ENCODE results near the gene BPIFB3. TPM values are rescaled to one million over a fixed set of nuclear protein-coding genes. Genes with fewer than 3 reads are reported as not detected.
"Not testable (repeated sequence)": the region's sequence is repeated elsewhere in the genome, so short reads cannot be mapped to it uniquely, and the experiment has no call there.

BPIFB3 gene
- total and polyA plus RNA-seq, 2 donors from 2014 or later: not detected

DNA sequence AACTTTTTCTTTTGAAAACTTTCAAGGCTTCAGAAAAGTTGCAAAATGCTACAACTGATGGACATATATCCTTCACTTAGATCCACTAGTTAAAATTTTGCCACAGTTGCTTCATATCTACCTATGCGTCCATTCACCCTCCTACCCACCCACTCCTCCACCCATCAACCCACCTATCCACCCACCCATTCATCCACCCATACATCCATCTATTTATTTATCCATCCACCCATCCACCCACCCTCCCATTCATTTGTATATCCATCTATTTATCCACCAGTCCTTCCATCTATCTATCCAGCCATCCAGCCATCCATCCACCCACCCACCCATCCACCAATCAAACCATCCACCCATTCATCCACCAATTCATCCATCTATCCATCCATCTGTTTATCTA is 39.4 kb downstream of the BPIFB3 start:
- Histone ChIP-seq H3K27ac (ENCODE audit: low read depth in 2 of 2, low read length in 2 of 2) (no peak overlapping the region), H3K36me3 (ENCODE audit: control insufficient read depth in 2 of 3, insufficient read depth in 3 of 3, low read length in 3 of 3) (no peaks in the 10 kb centered on the region), H3K27me3 (ENCODE audit: control insufficient read depth, insufficient read depth, low read length) (no peaks in the 10 kb centered on the region), H3K9me3 (ENCODE audit: control insufficient read depth in 2 of 3, insufficient read depth in 1 of 3, low read length in 3 of 3) (no peaks in the 10 kb centered on the region), H3K4me3 (ENCODE audit: low read length in 3 of 3) (no peak overlapping the region), H3K4me1 (ENCODE audit: control insufficient read depth in 2 of 3, insufficient read depth in 2 of 3, low read depth in 1 of 3, low read length in 3 of 3) (no peaks in the 10 kb centered on the region), H3K9ac (ENCODE audit: low read length in 3 of 3) (no peak overlapping the region)
- DNase-seq (no peak), FAIRE-seq (no peak)
- TF ChIP-seq, protein P1, sequence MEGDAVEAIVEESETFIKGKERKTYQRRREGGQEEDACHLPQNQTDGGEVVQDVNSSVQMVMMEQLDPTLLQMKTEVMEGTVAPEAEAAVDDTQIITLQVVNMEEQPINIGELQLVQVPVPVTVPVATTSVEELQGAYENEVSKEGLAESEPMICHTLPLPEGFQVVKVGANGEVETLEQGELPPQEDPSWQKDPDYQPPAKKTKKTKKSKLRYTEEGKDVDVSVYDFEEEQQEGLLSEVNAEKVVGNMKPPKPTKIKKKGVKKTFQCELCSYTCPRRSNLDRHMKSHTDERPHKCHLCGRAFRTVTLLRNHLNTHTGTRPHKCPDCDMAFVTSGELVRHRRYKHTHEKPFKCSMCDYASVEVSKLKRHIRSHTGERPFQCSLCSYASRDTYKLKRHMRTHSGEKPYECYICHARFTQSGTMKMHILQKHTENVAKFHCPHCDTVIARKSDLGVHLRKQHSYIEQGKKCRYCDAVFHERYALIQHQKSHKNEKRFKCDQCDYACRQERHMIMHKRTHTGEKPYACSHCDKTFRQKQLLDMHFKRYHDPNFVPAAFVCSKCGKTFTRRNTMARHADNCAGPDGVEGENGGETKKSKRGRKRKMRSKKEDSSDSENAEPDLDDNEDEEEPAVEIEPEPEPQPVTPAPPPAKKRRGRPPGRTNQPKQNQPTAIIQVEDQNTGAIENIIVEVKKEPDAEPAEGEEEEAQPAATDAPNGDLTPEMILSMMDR (IDR thresholded peaks at IDR 0.05; ENCODE audit: borderline replicate concordance, extremely low read depth, insufficient read depth): no peak
- intact Hi-C loops (cut with DNase I): no loop called here

- FAIRE-seq (no peak), DNase-seq (no peak)
- Histone ChIP-seq H3K4me3 (ENCODE audit: low read length in 3 of 3) (no peak overlapping the region), H3K36me3 (ENCODE audit: control insufficient read depth in 2 of 3, insufficient read depth in 3 of 3, low read length in 3 of 3) (no peaks in the 10 kb centered on the region), H3K27me3 (ENCODE audit: control insufficient read depth, insufficient read depth, low read length) (no peaks in the 10 kb centered on the region), H3K9ac (ENCODE audit: low read length in 3 of 3) (no peak overlapping the region), H3K4me1 (ENCODE audit: control insufficient read depth in 2 of 3, insufficient read depth in 2 of 3, low read depth in 1 of 3, low read length in 3 of 3) (no peaks in the 10 kb centered on the region), H3K9me3 (ENCODE audit: control insufficient read depth in 2 of 3, insufficient read depth in 1 of 3, low read length in 3 of 3) (no peaks in the 10 kb centered on the region), H3K27ac (ENCODE audit: low read depth in 2 of 2, low read length in 2 of 2) (no peak overlapping the region)
- TF ChIP-seq, protein P1 (IDR thresholded peaks at IDR 0.05; ENCODE audit: borderline replicate concordance, extremely low read depth, insufficient read depth): no peak
- intact Hi-C loops (cut with DNase I): no loop called here
These were observed 39.9 kb downstream of the BPIFB3 start for GRCh38 chr20:33093582-33093981.

GRCh38 chr20:33095249-33095648 is 41.5 kb downstream of the BPIFB3 start:
- DNase-seq (no peak), FAIRE-seq (no peak)
- intact Hi-C loops (cut with DNase I): no loop called here
- TF ChIP-seq, protein P1 (IDR thresholded peaks at IDR 0.05; ENCODE audit: borderline replicate concordance, extremely low read depth, insufficient read depth): no peak
- Histone ChIP-seq H3K4me3 (ENCODE audit: low read length in 3 of 3) (no peak overlapping the region), H3K27ac (ENCODE audit: low read depth in 2 of 2, low read length in 2 of 2) (no peak overlapping the region), H3K9me3 (ENCODE audit: control insufficient read depth in 2 of 3, insufficient read depth in 1 of 3, low read length in 3 of 3) (no peaks in the 10 kb centered on the region), H3K27me3 (ENCODE audit: control insufficient read depth, insufficient read depth, low read length) (no peaks in the 10 kb centered on the region), H3K4me1 (ENCODE audit: control insufficient read depth in 2 of 3, insufficient read depth in 2 of 3, low read depth in 1 of 3, low read length in 3 of 3) (no peaks in the 10 kb centered on the region), H3K9ac (ENCODE audit: low read length in 3 of 3) (no peak overlapping the region), H3K36me3 (ENCODE audit: control insufficient read depth in 2 of 3, insufficient read depth in 3 of 3, low read length in 3 of 3) (no peaks in the 10 kb centered on the region)

- DNase-seq: peak in 4 of 5 donors; percentile 48 to 74 (median 64)
- H3K27ac ChIP-seq (ENCODE audit: low read depth in 2 of 2, low read length in 2 of 2); H3K4me1 ChIP-seq (ENCODE audit: control insufficient read depth in 2 of 3, insufficient read depth in 2 of 3, low read depth in 1 of 3, low read length in 3 of 3); intact Hi-C loops (cut with DNase I); FAIRE-seq; H3K36me3 ChIP-seq (ENCODE audit: control insufficient read depth in 2 of 3, insufficient read depth in 3 of 3, low read length in 3 of 3); H3K9me3 ChIP-seq (ENCODE audit: control insufficient read depth in 2 of 3, insufficient read depth in 1 of 3, low read length in 3 of 3); H3K4me3 ChIP-seq (ENCODE audit: low read length in 3 of 3); H3K27me3 ChIP-seq (ENCODE audit: control insufficient read depth, insufficient read depth, low read length); H3K9ac ChIP-seq (ENCODE audit: low read length in 3 of 3): not testable (repeated sequence)
- TF ChIP-seq, protein P1 (IDR thresholded peaks at IDR 0.05; ENCODE audit: borderline replicate concordance, extremely low read depth, insufficient read depth): peak; percentile 59
These were observed 42.3 kb downstream of the BPIFB3 start for GRCh38 chr20:33095902-33096584.
